Osteocyte (in vitro differentiated cells): ENCODE measurements around the gene ADAMTSL2. TPM values are rescaled to one million over a fixed set of nuclear protein-coding genes. Genes with fewer than 3 reads are reported as not detected.

ENCODE experiments used
- DNase-seq: peaks from one replicate; pipeline ENCODE4 v3.0.0; 2021; ENCODE audit warnings: mixed read lengths; ENCODE audit not compliant: unreplicated experiment; ENCODE audit errors: extremely low spot score
- H3K27ac Mint-ChIP-seq: one replicate; pipeline ENCODE4 v1.8.0; 2021; ENCODE audit warnings: mild to moderate bottlenecking, mixed read lengths; ENCODE audit not compliant: unreplicated experiment
- H3K27me3 Mint-ChIP-seq: one replicate; pipeline ENCODE4 v1.8.0; 2021; ENCODE audit warnings: mixed read lengths; ENCODE audit not compliant: unreplicated experiment
- H3K36me3 Mint-ChIP-seq: one replicate; pipeline ENCODE4 v1.8.0; 2021; ENCODE audit warnings: mixed read lengths; ENCODE audit not compliant: unreplicated experiment
- H3K4me1 Mint-ChIP-seq: one replicate; pipeline ENCODE4 v1.8.0; 2021; ENCODE audit warnings: mixed read lengths; ENCODE audit not compliant: unreplicated experiment
- H3K4me3 Mint-ChIP-seq: one replicate; pipeline ENCODE4 v1.8.0; 2021; ENCODE audit warnings: mild to moderate bottlenecking, moderate library complexity, mixed read lengths; ENCODE audit not compliant: unreplicated experiment
- H3K9me3 Mint-ChIP-seq: one replicate; pipeline ENCODE4 v1.8.0; 2021; ENCODE audit warnings: mixed read lengths; ENCODE audit not compliant: unreplicated experiment
- total RNA-seq: library from RNA; stranded (reverse); gene quantifications from 2 replicates; pipeline ENCODE4 v1.2.1, GENCODE V29; 2021
- TF ChIP-seq, protein P1 (sequence below): fragments of 200-600 bp; sonication (generic); IDR thresholded peaks from 2 replicates; pipeline ENCODE4 v1.5.0; 2021; ENCODE audit warnings: antibody characterized with exemption, mild to moderate bottlenecking, moderate library complexity

The ADAMTSL2 gene
- total RNA-seq, 1 donor from 2014 or later: 0.11 TPM

- Mint-ChIP-seq H3K4me1 (peaks cover 22% of the 10 kb centered on the region), H3K27ac (peak overlapping the region; percentile 39), H3K36me3 (no peaks in the 10 kb centered on the region), H3K27me3 (peaks cover 3% of the 10 kb centered on the region), H3K9me3 (no peaks in the 10 kb centered on the region), H3K4me3 (no peak overlapping the region)
- DNase-seq: no peak
- TF ChIP-seq, protein P1, sequence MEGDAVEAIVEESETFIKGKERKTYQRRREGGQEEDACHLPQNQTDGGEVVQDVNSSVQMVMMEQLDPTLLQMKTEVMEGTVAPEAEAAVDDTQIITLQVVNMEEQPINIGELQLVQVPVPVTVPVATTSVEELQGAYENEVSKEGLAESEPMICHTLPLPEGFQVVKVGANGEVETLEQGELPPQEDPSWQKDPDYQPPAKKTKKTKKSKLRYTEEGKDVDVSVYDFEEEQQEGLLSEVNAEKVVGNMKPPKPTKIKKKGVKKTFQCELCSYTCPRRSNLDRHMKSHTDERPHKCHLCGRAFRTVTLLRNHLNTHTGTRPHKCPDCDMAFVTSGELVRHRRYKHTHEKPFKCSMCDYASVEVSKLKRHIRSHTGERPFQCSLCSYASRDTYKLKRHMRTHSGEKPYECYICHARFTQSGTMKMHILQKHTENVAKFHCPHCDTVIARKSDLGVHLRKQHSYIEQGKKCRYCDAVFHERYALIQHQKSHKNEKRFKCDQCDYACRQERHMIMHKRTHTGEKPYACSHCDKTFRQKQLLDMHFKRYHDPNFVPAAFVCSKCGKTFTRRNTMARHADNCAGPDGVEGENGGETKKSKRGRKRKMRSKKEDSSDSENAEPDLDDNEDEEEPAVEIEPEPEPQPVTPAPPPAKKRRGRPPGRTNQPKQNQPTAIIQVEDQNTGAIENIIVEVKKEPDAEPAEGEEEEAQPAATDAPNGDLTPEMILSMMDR: no peak
These were observed 7.7 kb upstream of the ADAMTSL2 start for GRCh38 chr9:133526721-133527321.

DNA sequence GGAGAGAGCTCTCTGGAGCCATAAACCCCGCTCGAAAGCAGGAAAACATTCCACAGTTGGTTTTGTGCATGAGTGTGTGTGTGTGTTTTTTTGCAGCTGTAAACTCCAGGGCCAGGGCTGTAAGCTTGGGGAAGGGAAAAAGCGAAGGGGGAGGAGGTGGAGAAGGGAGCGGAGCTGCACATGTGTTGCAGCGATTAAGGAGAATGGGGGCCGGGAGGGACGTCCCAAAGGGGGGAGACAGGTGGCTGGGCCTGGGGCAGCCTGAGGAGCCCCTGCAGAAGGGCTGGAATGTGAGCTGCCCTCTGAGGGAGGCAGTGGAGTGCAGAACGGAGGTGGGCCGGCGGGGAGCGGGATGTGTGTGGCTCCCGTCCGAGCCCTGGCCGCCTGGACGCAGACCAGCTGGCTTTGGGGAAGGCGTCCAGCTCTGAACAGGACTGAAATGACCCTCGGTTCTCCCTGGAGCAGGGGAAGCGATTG is 7.0 kb upstream of the ADAMTSL2 start:
- no peak overlapping the region for H3K27ac Mint-ChIP-seq
- DNase-seq: no peak
- TF ChIP-seq, protein P1: no peak
- H3K4me1 Mint-ChIP-seq: peaks cover 22% of the 10 kb centered on the region
- H3K27me3 Mint-ChIP-seq: peaks cover 3% of the 10 kb centered on the region
- no peaks in the 10 kb centered on the region for H3K9me3 Mint-ChIP-seq
- no peaks in the 10 kb centered on the region for H3K36me3 Mint-ChIP-seq
- H3K4me3 Mint-ChIP-seq: no peak overlapping the region

- peaks cover 22% of the 10 kb centered on the region for H3K4me1 Mint-ChIP-seq
- TF ChIP-seq, protein P1: no peak
- no peak overlapping the region for H3K27ac Mint-ChIP-seq
- no peak overlapping the region for H3K4me3 Mint-ChIP-seq
- H3K27me3 Mint-ChIP-seq: peaks cover 5% of the 10 kb centered on the region
- no peaks in the 10 kb centered on the region for H3K36me3 Mint-ChIP-seq
- no peak for DNase-seq
- no peaks in the 10 kb centered on the region for H3K9me3 Mint-ChIP-seq
These were observed 6.3 kb upstream of the ADAMTSL2 start for GRCh38 chr9:133528001-133528875.

DNA sequence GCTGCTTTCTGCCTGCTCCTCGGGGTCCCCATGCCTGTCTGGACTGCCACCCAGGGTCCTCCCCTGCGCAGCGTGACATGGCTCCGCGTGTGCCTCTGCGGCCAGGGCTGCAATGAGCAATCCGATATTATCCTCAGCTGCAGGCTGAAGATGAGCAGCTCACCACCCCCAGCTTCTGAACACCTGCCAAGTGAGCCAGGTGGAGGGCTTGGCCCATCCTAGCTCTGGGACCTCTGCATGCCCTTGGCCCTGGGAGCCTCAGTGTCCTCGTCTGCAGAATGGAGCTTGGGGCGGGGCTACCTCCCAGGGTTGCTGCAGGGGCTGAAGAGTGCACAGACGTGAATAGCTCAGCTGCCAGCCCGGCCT is 5.6 kb upstream of the ADAMTSL2 start:
- H3K27ac Mint-ChIP-seq: no peak overlapping the region
- DNase-seq: no peak
- no peaks in the 10 kb centered on the region for H3K36me3 Mint-ChIP-seq
- peaks cover 25% of the 10 kb centered on the region for H3K4me1 Mint-ChIP-seq
- H3K9me3 Mint-ChIP-seq: no peaks in the 10 kb centered on the region
- peaks cover 9% of the 10 kb centered on the region for H3K27me3 Mint-ChIP-seq
- H3K4me3 Mint-ChIP-seq: no peak overlapping the region
- TF ChIP-seq, protein P1: no peak

DNA sequence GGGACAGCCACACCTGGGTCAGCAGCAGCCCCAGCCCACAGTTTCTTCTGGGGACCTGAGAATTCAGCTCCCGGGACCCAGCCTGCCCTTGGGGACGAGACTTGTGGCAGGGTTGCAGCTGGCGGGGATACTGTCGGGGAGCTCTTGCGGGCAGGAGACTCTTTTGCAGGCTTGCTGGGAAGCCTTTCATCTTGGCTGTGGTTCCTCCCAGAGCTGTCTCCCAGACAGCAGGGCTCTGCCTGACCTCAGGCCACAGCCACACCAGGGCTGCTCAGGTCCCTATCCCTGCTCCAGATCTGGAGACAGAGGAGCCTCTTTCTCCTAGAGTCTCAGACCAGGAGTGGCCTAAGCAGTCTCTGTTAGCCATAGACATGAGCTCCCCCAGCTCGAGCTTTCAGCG is 5.0 kb upstream of the ADAMTSL2 start:
- TF ChIP-seq, protein P1: no peak
- Mint-ChIP-seq H3K36me3 (no peaks in the 10 kb centered on the region), H3K4me3 (no peak overlapping the region), H3K27ac (no peak overlapping the region), H3K9me3 (no peaks in the 10 kb centered on the region), H3K4me1 (peaks cover 28% of the 10 kb centered on the region), H3K27me3 (peaks cover 9% of the 10 kb centered on the region)
- DNase-seq: no peak
